Endothelial cell of umbilical vein (primary cell): ENCODE data around the gene DPF1.

Experiments used
- CTCF ChIP-seq, 2 donors: IDR thresholded peaks; 1 replicate in 1 of 2; 2 replicates in 1 of 2; pipeline ENCODE4 v1.5.1; 2011; ENCODE audit warnings: low read length in 2 of 2, mild to moderate bottlenecking in 2 of 2, moderate library complexity in 2 of 2, control low read depth in 1 of 2, inconsistent platforms in 1 of 2, low read depth in 1 of 2; ENCODE audit not compliant: insufficient read depth in 1 of 2; ENCODE audit errors: extremely low read depth in 1 of 2
- EZH2 ChIP-seq: IDR thresholded peaks from 2 replicates; pipeline ENCODE4 v1.6.1; 2012; ENCODE audit warnings: borderline replicate concordance, low read depth, mild to moderate bottlenecking, moderate library complexity, low read length, inconsistent platforms; ENCODE audit not compliant: severe bottlenecking
- MAX ChIP-seq: IDR thresholded peaks from 2 replicates; pipeline ENCODE4 v1.6.1; 2011; ENCODE audit not compliant: insufficient read depth, insufficient read length
- POLR2A ChIP-seq: IDR thresholded peaks from 2 replicates; pipeline ENCODE4 v1.6.1; 2012; ENCODE audit warnings: low read depth, mild to moderate bottlenecking, control low read depth, low read length
- POLR2AphosphoS5 ChIP-seq: IDR thresholded peaks from 2 replicates; pipeline ENCODE4 v1.6.1; 2012; ENCODE audit warnings: low read depth, mild to moderate bottlenecking, control low read depth, low read length, moderate library complexity; ENCODE audit not compliant: insufficient read depth

- TF ChIP-seq POLR2AphosphoS5, result no peak
- no peak for TF ChIP-seq MAX
- TF ChIP-seq CTCF (IDR thresholded peaks at IDR 0.05; ENCODE audit: extremely low read depth in 1 of 2, insufficient read depth in 1 of 2, low read depth in 1 of 2, low read length in 2 of 2), result no peak
- TF ChIP-seq POLR2A, result no peak
- TF ChIP-seq EZH2, result no peak
Measured at GRCh38 chr19:38223617-38224013, 407 bp downstream of the DPF1 start.
